Upper lobe of right lung (tissue), 1 donor: ENCODE results near the gene NCKAP1. TPM values are rescaled to one million over a fixed set of nuclear protein-coding genes. Genes with fewer than 3 reads are reported as not detected.

Experiments
- ATAC-seq: fragments of 200-7000 bp; cut with Tn5 transposase; one replicate; pipeline ENCODE4 v1.9.1; 2020; ENCODE audit warnings: mild to moderate bottlenecking, moderate library complexity
- DNase-seq: peaks from one replicate; pipeline ENCODE4 v3.0.0-alpha.2; 2020
- H3K27ac ChIP-seq: fragments of 200-600 bp; one replicate; pipeline ENCODE4 v1.8.0; 2022
- H3K27me3 ChIP-seq: fragments of 200-600 bp; one replicate; pipeline ENCODE4 v1.8.0; 2022; ENCODE audit warnings: mild to moderate bottlenecking
- H3K36me3 ChIP-seq: fragments of 200-600 bp; one replicate; pipeline ENCODE4 v1.8.0; 2022
- H3K4me1 ChIP-seq: fragments of 200-600 bp; one replicate; pipeline ENCODE4 v1.8.0; 2022
- H3K4me3 ChIP-seq: fragments of 200-600 bp; one replicate; pipeline ENCODE4 v1.8.0; 2022; ENCODE audit warnings: mild to moderate bottlenecking
- H3K9me3 ChIP-seq: fragments of 200-600 bp; one replicate; pipeline ENCODE4 v1.8.0; 2022
- CTCF ChIP-seq: fragments of 200-600 bp; IDR thresholded peaks from one replicate; pipeline ENCODE4 v1.8.0; 2022; ENCODE audit warnings: antibody characterized with exemption
- intact Hi-C: fragments of 100-400 bp; cut with DNase I; formaldehyde crosslinking; loops from one replicate; pipeline ENCODE4 v1.11.0; 2022
- total RNA-seq: library from RNA; stranded (reverse); fragmentation: NEBNext Ultra II Directional; extraction: Animal tissue kit (Norgen Biotek cat#: 25700); gene quantifications from one replicate; pipeline ENCODE4 v1.2.1, GENCODE V29; 2021
- donor health status: DM: no; HTN: yes; CAD: no; lungs with severe emphysema.

The NCKAP1 gene
- total RNA-seq, 1 donor from 2014 or later = 117 TPM

- Histone ChIP-seq H3K36me3 (no peaks in the 10 kb centered on the region), H3K4me1 (no peaks in the 10 kb centered on the region), H3K4me3 (no peak overlapping the region), H3K27ac (no peak overlapping the region), H3K9me3 (no peaks in the 10 kb centered on the region), H3K27me3 (peaks cover 3% of the 10 kb centered on the region)
- intact Hi-C loops = no loop called here
- ATAC-seq = no peak
- no peak for DNase-seq
- no peak for TF ChIP-seq CTCF
Measured at GRCh38 chr2:182868054-182868796, 170.0 kb downstream of the NCKAP1 start.

- no peaks in the 10 kb centered on the region for H3K4me1 ChIP-seq
- intact Hi-C loops = no loop called here
- no peaks in the 10 kb centered on the region for H3K9me3 ChIP-seq
- DNase-seq = no peak
- ATAC-seq = no peak
- H3K4me3 ChIP-seq = peak overlapping the region; percentile 50
- H3K36me3 ChIP-seq = no peaks in the 10 kb centered on the region
- H3K27ac ChIP-seq = peak overlapping the region; percentile 58
- TF ChIP-seq CTCF = no peak
- peaks cover 3% of the 10 kb centered on the region for H3K27me3 ChIP-seq
Measured at GRCh38 chr2:182867426-182868053, 170.7 kb downstream of the NCKAP1 start.

- peak within 1 kb of the TSS; percentile 50 for H3K4me3 ChIP-seq
- no peak for TF ChIP-seq CTCF
- intact Hi-C loops = no loop called here
- H3K4me1 ChIP-seq = no peaks in the 10 kb centered on the region
- DNase-seq (peak; percentile 70), ATAC-seq (peak; percentile 74)
- H3K27ac ChIP-seq = peak within 1 kb of the TSS; percentile 58
- H3K9me3 ChIP-seq = no peaks in the 10 kb centered on the region
- H3K27me3 ChIP-seq = peaks cover 3% of the 10 kb centered on the region
- no peaks in the 10 kb centered on the region for H3K36me3 ChIP-seq
Measured at GRCh38 chr2:182866461-182867406, 171.5 kb downstream of the NCKAP1 start, which contains the start of gene FRZB. Gene FRZB, minus strand, starts transcription at chr2:182866637. Its CDS starts 85 bp downstream, at chr2:182866552.

- no peak for DNase-seq
- peak; percentile 42 for ATAC-seq
- Histone ChIP-seq H3K4me3 (peak overlapping the region; percentile 50), H3K27me3 (peaks cover 3% of the 10 kb centered on the region), H3K4me1 (no peaks in the 10 kb centered on the region), H3K9me3 (no peaks in the 10 kb centered on the region), H3K36me3 (no peaks in the 10 kb centered on the region), H3K27ac (no peak overlapping the region)
- intact Hi-C loops = no loop called here
- TF ChIP-seq CTCF = no peak
Measured at GRCh38 chr2:182866095-182866460, 172.2 kb downstream of the NCKAP1 start.

- ATAC-seq (no peak), DNase-seq (no peak)
- Histone ChIP-seq H3K27me3 (peaks cover 3% of the 10 kb centered on the region), H3K9me3 (no peaks in the 10 kb centered on the region), H3K36me3 (no peaks in the 10 kb centered on the region), H3K4me1 (no peaks in the 10 kb centered on the region), H3K4me3 (no peak overlapping the region), H3K27ac (no peak overlapping the region)
- no peak for TF ChIP-seq CTCF
- intact Hi-C loops = no loop called here
Measured at GRCh38 chr2:182864949-182865570, 173.2 kb downstream of the NCKAP1 start.
